ENCODE measurements around the gene IL9R.
"Not testable (repeated sequence)": the region's sequence is repeated elsewhere in the genome, so short reads cannot be mapped to it uniquely, and the experiment has no call there.

IL9R gene

GRCh38 chrX:155968791-155969190, 28.7 kb upstream of the IL9R start:
- no peak overlapping the region for H3K4me3 ChIP-seq (ENCODE audit: low read depth, low read length)
- no peak for TF ChIP-seq CTCF (IDR thresholded peaks at IDR 0.05; ENCODE audit: borderline replicate concordance, insufficient read depth, low read depth, low read length)

DNA sequence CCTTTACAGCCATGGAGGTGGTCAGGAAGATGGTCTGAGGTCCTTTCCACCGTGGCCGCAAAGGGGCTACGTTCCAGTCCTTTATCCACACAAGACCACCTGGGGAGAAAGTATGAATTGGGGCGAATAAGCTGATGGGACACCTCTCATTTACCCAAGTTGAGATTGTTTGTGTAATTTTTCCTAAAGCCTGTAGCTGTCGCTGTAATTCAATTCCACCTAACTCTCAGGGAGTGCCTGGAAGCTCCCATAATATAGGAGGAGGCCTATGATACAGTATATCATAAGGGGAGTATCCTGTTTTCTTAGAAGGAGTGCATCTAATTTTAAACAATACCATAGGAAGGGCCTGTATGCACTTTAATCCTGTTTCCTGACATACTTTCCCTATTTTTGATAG, 25.8 kb upstream of the IL9R start:
- not testable (repeated sequence) for H3K4me3 ChIP-seq (ENCODE audit: low read depth, low read length)

DNA sequence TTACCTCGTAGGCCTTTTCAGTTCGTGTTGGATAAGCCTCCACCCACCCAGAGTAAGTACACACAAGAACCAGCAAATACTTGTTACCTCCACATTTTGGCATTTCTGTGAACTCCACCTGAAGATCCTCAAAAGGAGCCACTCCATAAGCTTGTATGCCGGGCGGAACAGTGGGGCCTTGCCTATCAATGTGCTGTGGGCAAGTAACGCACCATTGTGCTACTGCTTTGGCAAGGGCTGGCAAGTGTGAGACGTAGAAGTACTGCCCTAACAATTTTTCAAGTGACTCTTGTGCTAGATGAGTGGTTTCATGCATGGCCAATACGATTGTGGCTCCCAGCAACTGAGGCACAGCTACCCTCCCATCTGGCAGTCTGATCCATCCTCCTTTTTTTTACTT, 25.3 kb upstream of the IL9R start:
- H3K4me3 ChIP-seq (ENCODE audit: low read depth, low read length): not testable (repeated sequence)

- H3K4me3 ChIP-seq (ENCODE audit: low read depth, low read length): no peak overlapping the region
- TF ChIP-seq CTCF (IDR thresholded peaks at IDR 0.05; ENCODE audit: borderline replicate concordance, insufficient read depth, low read depth, low read length): no peak
These were observed 14.2 kb upstream of the IL9R start for GRCh38 chrX:155983326-155983725.

DNA sequence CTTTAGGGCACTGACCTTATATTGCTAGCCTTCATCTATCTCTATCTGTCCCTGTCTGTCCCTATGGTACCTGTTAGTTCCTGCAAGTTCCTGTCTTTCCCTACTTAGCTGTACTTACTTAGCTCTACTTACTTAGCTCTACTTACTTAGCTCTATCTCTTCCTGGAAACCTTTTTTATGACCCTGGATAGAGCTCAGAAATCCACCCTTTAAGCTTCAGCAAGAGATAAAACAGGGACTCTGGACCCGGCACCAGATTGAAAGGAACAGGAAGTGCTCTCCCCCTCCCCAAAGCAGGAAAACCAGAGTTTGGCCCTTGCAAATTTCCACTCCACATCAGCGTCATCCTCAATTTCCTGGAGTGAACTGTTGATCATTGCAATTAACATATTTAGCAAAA, 12.3 kb upstream of the IL9R start:
- TF ChIP-seq CTCF (IDR thresholded peaks at IDR 0.05; ENCODE audit: borderline replicate concordance, insufficient read depth, low read depth, low read length): no peak

DNA sequence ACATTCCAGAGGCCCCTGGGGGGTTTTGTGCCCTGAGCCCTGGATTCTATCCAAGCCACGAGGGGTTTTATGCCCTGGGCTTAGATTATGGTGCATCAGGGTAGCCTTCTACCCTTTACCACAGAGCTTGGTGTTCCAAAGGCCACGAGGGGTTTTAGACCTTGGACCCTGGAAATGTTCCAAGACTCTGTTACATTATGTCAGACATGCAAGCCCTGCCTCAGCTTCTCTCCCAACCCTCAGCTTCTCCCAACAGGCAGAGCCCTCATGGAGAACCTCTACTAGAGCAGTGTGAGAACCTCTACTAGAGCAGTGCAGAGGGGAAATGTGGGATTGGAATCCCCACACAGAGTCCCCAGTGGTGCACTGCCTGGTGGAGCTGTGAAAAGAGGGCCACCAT, 10.5 kb upstream of the IL9R start:
- H3K4me3 ChIP-seq (ENCODE audit: low read depth, low read length): not testable (repeated sequence)

More for the DNA sequence above, 12.3 kb upstream of the IL9R start:
- H3K4me3 ChIP-seq (ENCODE audit: low read depth, low read length): no peak overlapping the region

- H3K4me3 ChIP-seq (ENCODE audit: low read depth, low read length): no peak overlapping the region
- TF ChIP-seq CTCF (IDR thresholded peaks at IDR 0.05; ENCODE audit: borderline replicate concordance, insufficient read depth, low read depth, low read length): no peak
These were observed 8.6 kb upstream of the IL9R start for GRCh38 chrX:155988859-155989258.

DNA sequence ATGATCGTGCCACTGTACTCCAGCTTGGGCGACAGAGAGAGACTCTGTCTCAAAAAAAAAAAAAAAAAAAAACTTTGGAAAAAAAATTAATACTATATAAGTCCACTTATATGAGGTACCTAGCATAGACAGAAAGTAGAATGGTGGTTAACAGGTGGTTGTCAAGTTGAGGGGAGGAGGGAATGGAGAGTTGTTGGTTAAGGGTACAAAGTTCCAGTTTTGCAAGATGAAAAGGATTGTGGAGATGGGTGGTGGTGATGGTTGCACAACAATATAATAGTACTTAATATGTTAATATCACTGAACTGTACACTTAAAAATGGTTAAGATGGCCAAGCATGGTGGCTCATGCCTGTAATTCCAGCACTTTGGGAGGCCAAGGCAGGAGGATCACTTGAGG, 4.1 kb upstream of the IL9R start:
- no peak overlapping the region for H3K4me3 ChIP-seq (ENCODE audit: low read depth, low read length)
- TF ChIP-seq CTCF (IDR thresholded peaks at IDR 0.05; ENCODE audit: borderline replicate concordance, insufficient read depth, low read depth, low read length): no peak

DNA sequence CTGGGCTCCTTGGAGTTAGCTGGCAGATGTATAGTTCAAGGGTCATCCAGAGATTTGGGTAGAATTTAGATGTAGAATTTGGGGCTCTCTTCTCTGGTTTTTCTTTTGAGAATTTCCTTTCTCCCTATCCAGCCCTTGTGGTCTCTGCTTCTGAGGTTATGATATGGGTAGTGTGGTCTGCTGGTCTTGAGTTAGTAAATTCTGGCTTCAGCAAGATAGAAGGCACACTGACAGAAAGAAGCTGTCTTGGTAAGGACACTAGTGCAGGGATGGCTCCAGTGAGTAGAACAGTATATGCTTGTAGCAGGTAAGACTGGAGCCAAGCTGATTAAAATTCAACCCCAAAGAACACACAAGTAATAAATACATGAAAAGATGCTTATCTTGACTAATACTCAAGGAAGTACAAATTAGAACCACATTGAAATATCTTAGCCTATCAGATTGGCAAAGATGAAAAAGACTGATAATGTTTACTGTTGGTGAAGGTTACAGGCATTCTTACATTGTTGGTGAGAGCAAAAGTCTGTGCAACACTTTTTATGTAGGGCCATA, 2.1 kb upstream of the IL9R start:
- no peak for TF ChIP-seq CTCF (IDR thresholded peaks at IDR 0.05; ENCODE audit: borderline replicate concordance, insufficient read depth, low read depth, low read length)
- no peak overlapping the region for H3K4me3 ChIP-seq (ENCODE audit: low read depth, low read length)

All from GM12875 (cell line).